Thymus (tissue), 11 donors: ENCODE results near the gene GSTP1. TPM values are rescaled to one million over a fixed set of nuclear protein-coding genes. Genes with fewer than 3 reads are reported as not detected.
"Not testable (repeated sequence)": the region's sequence is repeated elsewhere in the genome, so short reads cannot be mapped to it uniquely, and the experiment has no call there.

Experiments
- DNase-seq, 9 donors: peaks; one replicate each; pipeline ENCODE4 v3.0.0-alpha.2; 2013; ENCODE audit warnings: low spot score in 9 of 9, low read depth in 6 of 9, missing footprints in 1 of 9
- H3K27ac ChIP-seq, 2 donors: one replicate each; pipeline ENCODE4 v1.5.1; 2013; ENCODE audit warnings: control low read depth in 1 of 2, low read depth in 1 of 2, low read length in 1 of 2, mild to moderate bottlenecking in 1 of 2, moderate library complexity in 1 of 2
- H3K27me3 ChIP-seq, 2 donors: one replicate each; pipeline ENCODE4 v1.5.1; 2013; ENCODE audit warnings: low read length in 1 of 2; ENCODE audit not compliant: control insufficient read depth in 2 of 2, insufficient read depth in 1 of 2
- H3K36me3 ChIP-seq, 2 donors: one replicate each; pipeline ENCODE4 v1.5.1; 2013; ENCODE audit warnings: low read length in 1 of 2, mild to moderate bottlenecking in 1 of 2, moderate library complexity in 1 of 2; ENCODE audit not compliant: control insufficient read depth in 2 of 2, insufficient read depth in 2 of 2
- H3K4me1 ChIP-seq, 2 donors: one replicate each; pipeline ENCODE4 v1.5.1; 2013; ENCODE audit warnings: low read length in 2 of 2; ENCODE audit not compliant: control insufficient read depth in 2 of 2, insufficient read depth in 2 of 2
- H3K4me3 ChIP-seq, 2 donors: one replicate each; pipeline ENCODE4 v1.5.1; 2013; ENCODE audit warnings: low read length in 2 of 2, control low read depth in 1 of 2, mild to moderate bottlenecking in 1 of 2
- H3K9me3 ChIP-seq, 2 donors: one replicate each; pipeline ENCODE4 v1.5.1; 2013; ENCODE audit warnings: low read length in 1 of 2, mild to moderate bottlenecking in 1 of 2; ENCODE audit not compliant: control insufficient read depth in 2 of 2, insufficient read depth in 1 of 2
- whole genome bisulfite sequencing: extraction: QIAGEN DNeasy Blood & Tissue Kit; methylation state at CpG from one replicate; pipeline ENCODE4 v1.1.7; 2013; 5-methylcytosine and 5-hydroxymethylcytosine counted together
- polyA plus RNA-seq: library from polyadenylated mRNA; stranded (reverse); fragments of 200-250 nt; gene quantifications from one replicate; pipeline ENCODE4 v1.2.3, GENCODE V29; 2013
- total RNA-seq: library from RNA; stranded (reverse); fragments of 120-200 nt; gene quantifications from one replicate; pipeline ENCODE4 v1.2.4, GENCODE V29; 2013
- donor health status: healthy.

Gene GSTP1
- total and polyA plus RNA-seq, 2 donors = 389 to 630 TPM

GRCh38 chr11:67597963-67598362, 14.4 kb downstream of the GSTP1 start:
- H3K27me3 ChIP-seq, H3K9me3 ChIP-seq: not testable (repeated sequence)

DNA sequence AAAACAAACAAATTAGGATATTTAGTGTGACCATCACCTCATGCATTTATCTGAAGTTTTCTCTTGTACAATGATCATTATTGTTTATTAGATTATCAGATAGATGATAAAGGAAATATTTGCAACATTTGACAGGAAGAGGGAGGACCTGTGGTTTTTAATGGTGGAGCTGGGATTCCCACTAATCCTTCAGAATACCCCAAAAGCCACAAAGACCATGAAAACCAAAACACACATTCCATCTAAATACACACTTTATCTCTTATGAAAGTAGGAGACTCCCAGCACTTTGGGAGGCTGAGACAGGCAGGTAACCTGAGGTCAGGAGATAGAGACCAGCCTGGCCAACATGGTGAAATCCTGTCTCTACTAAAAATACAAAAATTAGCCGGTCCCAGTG, 15.5 kb downstream of the GSTP1 start:
- H3K4me3 ChIP-seq = no peak overlapping the region
- H3K9me3 ChIP-seq = peaks cover 0 to 4% of the 10 kb centered on the region in 2 donors
- H3K4me1 ChIP-seq = peaks cover 0 to 8% of the 10 kb centered on the region in 2 donors
- no peaks in the 10 kb centered on the region for H3K36me3 ChIP-seq
- 89% methylated on average over 1 of the region's 1 CpG for WGBS
- H3K27me3 ChIP-seq = peaks cover 0 to 9% of the 10 kb centered on the region in 2 donors
- no peak for DNase-seq
- no peak overlapping the region for H3K27ac ChIP-seq

More at GRCh38 chr11:67597963-67598362, 14.4 kb downstream of the GSTP1 start:
- not testable (repeated sequence) for H3K4me1 ChIP-seq, H3K27ac ChIP-seq, H3K4me3 ChIP-seq, DNase-seq, H3K36me3 ChIP-seq
- 98% methylated on average over 26 of the region's 26 CpGs for WGBS

GRCh38 chr11:67600324-67601029, 16.9 kb downstream of the GSTP1 start:
- Histone ChIP-seq H3K4me3 (no peak overlapping the region), H3K27me3 (peaks cover 0 to 14% of the 10 kb centered on the region in 2 donors), H3K36me3 (no peaks in the 10 kb centered on the region), H3K27ac (no peak overlapping the region), H3K9me3 (peaks cover 0 to 4% of the 10 kb centered on the region in 2 donors), H3K4me1 (peaks cover 0 to 8% of the 10 kb centered on the region in 2 donors)
- 16% methylated on average over 7 of the region's 7 CpGs for WGBS
- no peak for DNase-seq

DNA sequence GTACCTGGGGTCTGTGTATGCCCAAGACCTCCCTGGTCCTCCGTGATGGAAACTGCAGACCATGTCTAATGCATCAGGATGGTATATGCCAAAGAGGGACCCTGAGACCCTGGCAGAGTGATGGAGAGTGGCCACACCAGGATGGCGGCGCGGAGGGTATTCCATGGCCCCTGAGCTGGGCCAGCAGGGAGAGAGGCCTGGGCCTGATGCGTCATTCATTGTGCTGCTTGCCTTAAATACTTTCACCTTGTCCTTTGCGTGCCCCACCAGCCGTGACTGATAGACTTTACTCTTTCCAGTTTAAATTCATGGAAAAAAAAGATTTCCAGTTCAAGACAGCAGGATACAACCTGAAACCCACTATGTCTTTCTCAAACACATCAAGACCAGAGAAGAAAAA, 17.5 kb downstream of the GSTP1 start:
- Histone ChIP-seq H3K4me3 (no peak overlapping the region), H3K9me3 (peaks cover 0 to 4% of the 10 kb centered on the region in 2 donors), H3K27me3 (peaks cover 0 to 14% of the 10 kb centered on the region in 2 donors), H3K36me3 (no peaks in the 10 kb centered on the region), H3K4me1 (peaks cover under 1 to 9% of the 10 kb centered on the region in 2 donors), H3K27ac (no peak overlapping the region)
- 96% methylated on average over 7 of the region's 7 CpGs for WGBS
- DNase-seq = no peak

DNA sequence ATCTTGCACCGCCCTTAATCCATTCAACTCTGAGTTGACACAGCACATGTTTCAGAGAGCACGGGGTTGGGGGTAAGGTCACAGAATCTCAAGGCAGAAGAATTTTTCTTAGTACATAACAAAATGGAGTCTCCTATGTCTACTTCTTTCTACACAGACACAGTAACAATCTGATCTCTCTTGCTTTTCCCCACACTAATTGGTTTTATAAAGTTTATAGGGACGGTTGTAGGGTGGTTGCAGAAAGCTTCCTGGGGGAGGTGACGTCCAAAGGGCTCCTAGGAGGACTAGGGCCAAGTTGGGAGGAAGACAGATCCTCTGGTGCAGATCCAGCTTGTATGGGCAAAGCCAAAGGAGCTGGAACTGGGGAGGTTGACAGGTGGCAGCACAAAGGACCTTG, 20.5 kb downstream of the GSTP1 start:
- not testable (repeated sequence) for H3K27ac ChIP-seq, DNase-seq, H3K9me3 ChIP-seq, H3K4me3 ChIP-seq
- H3K36me3 ChIP-seq = peaks cover 9 to 11% of the 10 kb centered on the region in 2 donors
- WGBS = 85% methylated on average over 2 of the region's 4 CpGs
- peaks cover 0 to 14% of the 10 kb centered on the region in 2 donors for H3K27me3 ChIP-seq
- peaks cover 17 to 28% of the 10 kb centered on the region in 2 donors for H3K4me1 ChIP-seq

DNA sequence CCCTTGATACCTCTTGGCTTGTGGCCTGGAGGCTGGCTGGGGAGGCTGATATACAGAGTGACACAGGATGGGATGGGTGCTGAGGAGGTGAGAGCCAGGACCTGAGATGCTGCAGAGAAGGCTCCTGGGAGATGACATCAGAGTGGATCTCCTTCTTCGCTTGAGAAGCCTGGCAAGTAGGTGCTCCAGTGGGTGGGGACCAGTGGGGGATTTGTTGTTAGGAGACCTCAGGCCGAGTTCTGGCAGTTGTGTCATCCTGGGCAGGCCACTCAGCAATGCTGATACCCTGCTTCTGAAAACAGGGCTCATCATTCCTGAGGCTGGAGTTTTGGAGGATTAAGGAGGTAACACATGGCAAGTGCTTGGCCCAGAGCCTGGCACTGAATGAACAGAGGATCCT, 21.2 kb downstream of the GSTP1 start:
- peaks cover 0 to 14% of the 10 kb centered on the region in 2 donors for H3K27me3 ChIP-seq
- H3K9me3 ChIP-seq = no peaks in the 10 kb centered on the region
- DNase-seq = no peak
- no peak overlapping the region for H3K4me3 ChIP-seq
- no peak overlapping the region for H3K27ac ChIP-seq
- H3K4me1 ChIP-seq = peaks cover 17 to 28% of the 10 kb centered on the region in 2 donors
- peaks cover 14 to 17% of the 10 kb centered on the region in 2 donors for H3K36me3 ChIP-seq
- 95% methylated on average over 2 of the region's 2 CpGs for WGBS

DNA sequence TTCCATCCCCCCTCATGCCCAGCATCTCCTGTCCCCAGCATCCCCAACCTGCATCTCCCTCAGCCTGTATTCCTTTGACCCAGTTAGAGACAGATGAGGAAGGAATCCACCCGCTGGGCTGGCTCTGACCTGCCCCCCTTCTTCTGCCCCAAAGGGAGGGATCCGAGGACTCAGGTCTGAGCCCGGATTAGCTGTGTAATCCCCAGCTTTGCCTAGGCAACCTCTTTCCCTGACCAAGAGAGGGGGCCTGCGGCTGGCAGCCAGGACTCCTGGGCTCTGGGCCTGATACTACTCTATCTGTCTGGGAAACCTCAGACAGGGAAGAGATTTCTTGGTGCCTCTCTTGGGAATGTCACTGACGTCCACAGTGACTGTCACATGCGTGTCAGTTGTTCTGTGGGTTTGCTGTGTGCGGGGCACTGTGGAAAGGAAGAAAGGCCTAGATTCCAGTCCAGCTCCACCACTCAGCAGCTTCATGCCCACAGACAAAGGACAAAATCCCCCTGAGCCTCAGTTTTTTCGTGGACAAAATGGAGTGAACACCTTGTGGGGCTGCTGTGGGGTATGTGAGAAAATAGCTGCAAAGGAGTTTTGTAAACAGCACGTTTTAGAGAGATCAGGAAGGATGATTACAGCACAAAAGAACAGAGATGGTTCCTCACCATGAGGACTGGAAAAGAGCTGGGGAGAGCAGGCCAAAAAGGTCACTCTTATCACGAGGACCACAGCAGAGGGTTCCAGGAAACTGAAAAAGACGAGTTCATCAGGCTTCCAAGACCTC, 21.8 kb downstream of the GSTP1 start:
- no peak for DNase-seq
- Histone ChIP-seq H3K4me1 (peaks cover 17 to 24% of the 10 kb centered on the region in 2 donors), H3K27ac (no peak overlapping the region)

GRCh38 chr11:67606093-67606491, 22.5 kb downstream of the GSTP1 start:
- DNase-seq = no peak
- H3K27ac ChIP-seq = no peak overlapping the region
- WGBS = 66% methylated on average over 17 of the region's 17 CpGs
- H3K9me3 ChIP-seq = no peaks in the 10 kb centered on the region
- peaks cover 0 to 6% of the 10 kb centered on the region in 2 donors for H3K27me3 ChIP-seq
- H3K4me3 ChIP-seq = peak overlapping the region; percentile 76 to 91
- H3K36me3 ChIP-seq = peaks cover 25 to 29% of the 10 kb centered on the region in 2 donors
- H3K4me1 ChIP-seq = peaks cover 17 to 20% of the 10 kb centered on the region in 2 donors

More for the DNA sequence above, 21.8 kb downstream of the GSTP1 start:
- Histone ChIP-seq H3K4me3 (no peak overlapping the region), H3K27me3 (peaks cover 0 to 11% of the 10 kb centered on the region in 2 donors), H3K9me3 (no peaks in the 10 kb centered on the region), H3K36me3 (peaks cover 18 to 22% of the 10 kb centered on the region in 2 donors)
- 86% methylated on average over 11 of the region's 11 CpGs for WGBS
